ENCODE measurements around the gene CDH3.

Gene CDH3

GRCh38 chr16:68737730-68738629 is 92.9 kb downstream of the CDH3 start:
- no peak for DNase-seq (ENCODE audit: low spot score)

- no peak for DNase-seq (ENCODE audit: low spot score)
Measured at GRCh38 chr16:68739964-68740627, 95.0 kb downstream of the CDH3 start.

GRCh38 chr16:68740628-68741346 is 95.7 kb downstream of the CDH3 start:
- no peak for DNase-seq (ENCODE audit: low spot score)

- DNase-seq (ENCODE audit: low spot score) = no peak
Measured at GRCh38 chr16:68743664-68744063, 98.6 kb downstream of the CDH3 start.

GRCh38 chr16:68744744-68745280 is 99.7 kb downstream of the CDH3 start:
- DNase-seq (ENCODE audit: low spot score) = no peak

GRCh38 chr16:68746951-68747350 is 101.8 kb downstream of the CDH3 start:
- no peak for DNase-seq (ENCODE audit: low spot score)

- DNase-seq (ENCODE audit: low spot score) = no peak
Measured at GRCh38 chr16:68749432-68749831, 104.3 kb downstream of the CDH3 start.
